SK-N-MC (cell line): Measurements from ENCODE around the gene IQGAP3.

Source experiments
- EZH2 ChIP-seq: fragments of 200-600 bp; sonication (generic); IDR thresholded peaks from one replicate; pipeline ENCODE4 v1.6.1; 2017; ENCODE audit warnings: antibody characterized with exemption
- POLR2AphosphoS5 ChIP-seq: IDR thresholded peaks from 2 replicates; pipeline ENCODE4 v1.6.1; 2012; ENCODE audit warnings: mild to moderate bottlenecking, low read depth, low read length, borderline replicate concordance

DNA sequence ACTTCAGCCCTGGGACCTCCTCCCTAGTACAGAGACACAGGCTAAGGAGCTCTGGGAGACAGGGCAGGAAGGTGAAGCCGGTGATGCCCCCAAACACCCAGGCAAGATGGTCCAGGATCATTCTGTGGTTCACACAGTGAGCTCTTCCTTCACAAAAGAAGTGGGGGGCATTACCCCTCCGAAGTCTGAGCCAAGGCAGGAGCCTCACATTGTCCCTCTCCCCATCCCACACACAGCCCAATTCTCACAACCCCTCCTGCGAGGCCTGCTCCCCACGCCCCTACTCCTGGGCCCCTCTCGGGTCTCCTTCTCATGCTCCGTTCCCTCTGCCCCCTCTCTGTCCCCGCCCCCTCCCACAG, 82.5 kb downstream of the IQGAP3 start:
- no peak for TF ChIP-seq POLR2AphosphoS5
- TF ChIP-seq EZH2: no peak
